Measurements from ENCODE around the gene SFTPB.

GRCh38 chr2:85660725-85661124 is 7.3 kb downstream of the SFTPB start:
- TF ChIP-seq CTCF (IDR thresholded peaks at IDR 0.05 in 4 of 5, conservative IDR thresholded peaks at IDR 0.05 in 1 of 5): no peak
- no peak for TF ChIP-seq POLR2A (IDR thresholded peaks at IDR 0.05)
